Progenitor cell of endocrine pancreas (in vitro differentiated cells): Measurements from ENCODE around the gene TEX54. TPM values are rescaled to one million over a fixed set of nuclear protein-coding genes. Genes with fewer than 3 reads are reported as not detected.
"Not testable (repeated sequence)": the region's sequence is repeated elsewhere in the genome, so short reads cannot be mapped to it uniquely, and the experiment has no call there.

Source experiments
- DNase-seq: peaks from one replicate; pipeline ENCODE4 v3.0.0; 2021; ENCODE audit warnings: low spot score; ENCODE audit not compliant: unreplicated experiment
- H3K27ac Mint-ChIP-seq: 2 replicates; pipeline ENCODE4 v1.8.0; 2021; ENCODE audit warnings: mild to moderate bottlenecking, moderate library complexity, mixed read lengths
- H3K27me3 Mint-ChIP-seq: 2 replicates; pipeline ENCODE4 v1.8.0; 2021; ENCODE audit warnings: mixed read lengths
- H3K36me3 Mint-ChIP-seq: 2 replicates; pipeline ENCODE4 v1.8.0; 2022; ENCODE audit warnings: mixed read lengths; ENCODE audit not compliant: insufficient read depth
- H3K4me1 Mint-ChIP-seq: 2 replicates; pipeline ENCODE4 v1.8.0; 2021; ENCODE audit warnings: low read depth, mixed read lengths
- H3K4me3 Mint-ChIP-seq: 2 replicates; pipeline ENCODE4 v1.8.0; 2021; ENCODE audit warnings: low read depth, mild to moderate bottlenecking, moderate library complexity, mixed read lengths
- H3K9me3 Mint-ChIP-seq: 2 replicates; pipeline ENCODE4 v1.8.0; 2021; ENCODE audit warnings: low read depth, mixed read lengths
- CTCF ChIP-seq: fragments of 200-600 bp; sonication (generic); IDR thresholded peaks from one replicate; pipeline ENCODE4 v1.5.0; 2021; ENCODE audit warnings: antibody characterized with exemption, mild to moderate bottlenecking; ENCODE audit not compliant: unreplicated experiment
- total RNA-seq: library from RNA; stranded (reverse); gene quantifications from 2 replicates; pipeline ENCODE4 v1.2.1, GENCODE V29; 2021

TEX54 gene
- total RNA-seq, 1 donor from 2014 or later, result not detected

- Mint-ChIP-seq H3K27me3 (no peaks in the 10 kb centered on the region), H3K4me3 (peak overlapping the region; percentile 7), H3K4me1 (peaks cover 27% of the 10 kb centered on the region), H3K9me3 (peaks cover 3% of the 10 kb centered on the region), H3K27ac (peak overlapping the region; percentile 71), H3K36me3 (peaks cover 28% of the 10 kb centered on the region)
- no peak for TF ChIP-seq CTCF
- DNase-seq, result no peak
Measured at GRCh38 chr11:62850911-62851806, 18.5 kb upstream of the TEX54 start.

- Mint-ChIP-seq H3K4me1 (peaks cover 10% of the 10 kb centered on the region), H3K27ac (peak overlapping the region; percentile 15), H3K27me3 (no peaks in the 10 kb centered on the region), H3K4me3 (no peak overlapping the region), H3K36me3 (peaks cover 9% of the 10 kb centered on the region), H3K9me3 (peaks cover 3% of the 10 kb centered on the region)
- DNase-seq, result no peak
- TF ChIP-seq CTCF, result no peak
Measured at GRCh38 chr11:62847767-62848314, 15.2 kb upstream of the TEX54 start.

- H3K27me3 Mint-ChIP-seq, result no peaks in the 10 kb centered on the region
- no peaks in the 10 kb centered on the region for H3K4me1 Mint-ChIP-seq
- no peak overlapping the region for H3K4me3 Mint-ChIP-seq
- H3K36me3 Mint-ChIP-seq, result no peaks in the 10 kb centered on the region
- DNase-seq, result no peak
- no peak overlapping the region for H3K27ac Mint-ChIP-seq
- H3K9me3 Mint-ChIP-seq, result peaks cover 3% of the 10 kb centered on the region
- no peak for TF ChIP-seq CTCF
Measured at GRCh38 chr11:62846177-62846576, 13.5 kb upstream of the TEX54 start.

GRCh38 chr11:62844154-62844553, 11.5 kb upstream of the TEX54 start:
- Mint-ChIP-seq H3K4me1 (peaks cover 6% of the 10 kb centered on the region), H3K4me3 (no peak overlapping the region), H3K27me3 (no peaks in the 10 kb centered on the region), H3K27ac (no peak overlapping the region), H3K36me3 (peaks cover 2% of the 10 kb centered on the region), H3K9me3 (peaks cover 3% of the 10 kb centered on the region)
- TF ChIP-seq CTCF, result no peak
- DNase-seq, result no peak

- Mint-ChIP-seq H3K4me3 (no peak overlapping the region), H3K36me3 (peaks cover 2% of the 10 kb centered on the region), H3K27me3 (no peaks in the 10 kb centered on the region), H3K4me1 (peaks cover 9% of the 10 kb centered on the region), H3K9me3 (peaks cover 3% of the 10 kb centered on the region), H3K27ac (peak overlapping the region; percentile 86)
- DNase-seq, result no peak
- TF ChIP-seq CTCF, result no peak
Measured at GRCh38 chr11:62843466-62843865, 10.8 kb upstream of the TEX54 start.

- not testable (repeated sequence) for H3K27ac Mint-ChIP-seq, H3K9me3 Mint-ChIP-seq, H3K4me1 Mint-ChIP-seq, H3K4me3 Mint-ChIP-seq, DNase-seq, H3K27me3 Mint-ChIP-seq, H3K36me3 Mint-ChIP-seq
Measured at GRCh38 chr11:62842891-62843290, 10.2 kb upstream of the TEX54 start.
